Parathyroid adenoma (tissue), 2 donors: ENCODE measurements around the gene SERPINH1.

Source experiments
- H2AFZ ChIP-seq: fragments of 300-600 bp; sonication (generic); one replicate; pipeline ENCODE4 v1.7.0; 2017; ENCODE audit warnings: antibody characterized with exemption, mild to moderate bottlenecking
- H3K27ac ChIP-seq: fragments of 300-600 bp; sonication (generic); one replicate; pipeline ENCODE4 v1.7.0; 2017
- H3K27me3 ChIP-seq: fragments of 300-600 bp; sonication (generic); one replicate; pipeline ENCODE4 v1.7.0; 2017; ENCODE audit warnings: low read length; ENCODE audit not compliant: control insufficient read depth, insufficient read depth
- H3K36me3 ChIP-seq: fragments of 300-600 bp; sonication (generic); one replicate; pipeline ENCODE4 v1.7.0; 2017; ENCODE audit warnings: low read length; ENCODE audit not compliant: control insufficient read depth, insufficient read depth
- H3K4me1 ChIP-seq: fragments of 300-600 bp; sonication (generic); one replicate; pipeline ENCODE4 v1.7.0; 2017; ENCODE audit warnings: control low read depth
- H3K4me2 ChIP-seq: fragments of 300-600 bp; sonication (generic); one replicate; pipeline ENCODE4 v1.7.0; 2017; ENCODE audit warnings: low read length
- H3K4me3 ChIP-seq: fragments of 300-600 bp; sonication (generic); one replicate; pipeline ENCODE4 v1.7.0; 2017; ENCODE audit warnings: low read depth, low read length
- H3K79me2 ChIP-seq: fragments of 300-600 bp; sonication (generic); one replicate; pipeline ENCODE4 v1.7.0; 2017; ENCODE audit warnings: control low read depth
- H3K9ac ChIP-seq: fragments of 300-600 bp; sonication (generic); one replicate; pipeline ENCODE4 v1.7.0; 2017; ENCODE audit warnings: mild to moderate bottlenecking
- H3K9me3 ChIP-seq: fragments of 300-600 bp; sonication (generic); one replicate; pipeline ENCODE4 v1.7.0; 2017; ENCODE audit warnings: low read length; ENCODE audit not compliant: control insufficient read depth
- CTCF ChIP-seq: fragments of 300-600 bp; sonication (generic); IDR thresholded peaks from one replicate; pipeline ENCODE4 v1.7.0; 2017; ENCODE audit warnings: antibody characterized with exemption, mild to moderate bottlenecking
- donor health status: primary hyperparathyroidism.

The SERPINH1 gene

GRCh38 chr11:75603791-75604736, 42.0 kb downstream of the SERPINH1 start:
- H2AFZ ChIP-seq = no peak overlapping the region
- H3K27ac ChIP-seq = no peak overlapping the region
- H3K4me2 ChIP-seq = no peak overlapping the region
- H3K9ac ChIP-seq = no peak overlapping the region
- H3K27me3 ChIP-seq = no peaks in the 10 kb centered on the region
- no peaks in the 10 kb centered on the region for H3K4me1 ChIP-seq
- TF ChIP-seq CTCF = no peak
- no peak overlapping the region for H3K4me3 ChIP-seq
- H3K36me3 ChIP-seq = no peaks in the 10 kb centered on the region
- H3K9me3 ChIP-seq = no peaks in the 10 kb centered on the region
- H3K79me2 ChIP-seq = no peaks in the 10 kb centered on the region

GRCh38 chr11:75606099-75606498, 44.0 kb downstream of the SERPINH1 start:
- H3K36me3 ChIP-seq = no peaks in the 10 kb centered on the region
- no peak overlapping the region for H3K4me2 ChIP-seq
- no peaks in the 10 kb centered on the region for H3K79me2 ChIP-seq
- H3K4me1 ChIP-seq = no peaks in the 10 kb centered on the region
- no peak for TF ChIP-seq CTCF
- H2AFZ ChIP-seq = no peak overlapping the region
- no peaks in the 10 kb centered on the region for H3K27me3 ChIP-seq
- H3K9me3 ChIP-seq = no peaks in the 10 kb centered on the region
- H3K4me3 ChIP-seq = no peak overlapping the region
- H3K9ac ChIP-seq = no peak overlapping the region
- no peak overlapping the region for H3K27ac ChIP-seq

GRCh38 chr11:75611823-75612222, 49.8 kb downstream of the SERPINH1 start:
- no peaks in the 10 kb centered on the region for H3K9me3 ChIP-seq

GRCh38 chr11:75615751-75616150, 53.7 kb downstream of the SERPINH1 start:
- Histone ChIP-seq H3K79me2 (no peaks in the 10 kb centered on the region), H3K27ac (no peak overlapping the region), H2AFZ (no peak overlapping the region), H3K4me3 (no peak overlapping the region), H3K27me3 (no peaks in the 10 kb centered on the region), H3K36me3 (no peaks in the 10 kb centered on the region), H3K9me3 (no peaks in the 10 kb centered on the region), H3K4me2 (no peak overlapping the region), H3K4me1 (no peaks in the 10 kb centered on the region), H3K9ac (no peak overlapping the region)
- TF ChIP-seq CTCF = no peak

More at GRCh38 chr11:75611823-75612222, 49.8 kb downstream of the SERPINH1 start:
- no peak for TF ChIP-seq CTCF
- Histone ChIP-seq H3K36me3 (no peaks in the 10 kb centered on the region), H3K9ac (no peak overlapping the region), H3K27me3 (no peaks in the 10 kb centered on the region), H2AFZ (no peak overlapping the region), H3K27ac (no peak overlapping the region), H3K4me2 (no peak overlapping the region), H3K4me1 (no peaks in the 10 kb centered on the region), H3K4me3 (no peak overlapping the region), H3K79me2 (no peaks in the 10 kb centered on the region)
